BJ (cell line): ENCODE results near the gene UBXN11. TPM values are rescaled to one million over a fixed set of nuclear protein-coding genes. Genes with fewer than 3 reads are reported as not detected.
A peak's percentile ranks its signal among the peaks of the same experiment; 100 is the strongest.

Experiments
- CTCF ChIA-PET: fragments of 350-600 bp; formaldehyde crosslinking; extraction: SDS; loops from one replicate; lab custom pipeline; 2021; ENCODE audit warnings: antibody characterized with exemption, inconsistent platforms; lab: Yijun Ruan, JAX
- POLR2A ChIA-PET: fragments of 300-600 bp; sonication (Branson Sonifier 250); formaldehyde crosslinking; extraction: SDS; loops from one replicate; lab custom pipeline; 2021; ENCODE audit warnings: antibody characterized with exemption; lab: Charles Lee
- DNase-seq: peaks from one replicate; pipeline ENCODE4 v3.0.0-alpha.2; 2011; ENCODE audit warnings: low read depth
- H3K27me3 ChIP-seq: 2 replicates; pipeline ENCODE4 v1.6.0; 2011; ENCODE audit warnings: low read length; ENCODE audit not compliant: control insufficient read depth, insufficient read depth
- H3K36me3 ChIP-seq: 2 replicates; pipeline ENCODE4 v1.5.1; 2011; ENCODE audit warnings: low read length; ENCODE audit not compliant: control insufficient read depth, insufficient read depth
- H3K4me3 ChIP-seq: 2 replicates; pipeline ENCODE4 v1.5.1; 2011; ENCODE audit warnings: low read depth, mild to moderate bottlenecking, control low read depth, low read length
- CTCF ChIP-seq: IDR thresholded peaks from 2 replicates; pipeline ENCODE4 v1.5.1; 2011; ENCODE audit warnings: low read depth, mild to moderate bottlenecking, control low read depth, inconsistent platforms, low read length, moderate library complexity; ENCODE audit not compliant: insufficient read depth
- polyA plus RNA-seq: library from polyadenylated mRNA; depleted of rRNA; stranded (reverse); fragments of >200 nt; gene quantifications from 2 replicates; pipeline ENCODE4 v1.2.3, GENCODE V29; 2011

Gene UBXN11
- polyA plus RNA-seq, 1 experiment: 12.9 TPM

- ChIA-PET CTCF (interaction anchor here (0.6 to 2.0 kb wide), 3 partner anchors 43 to 53 kb away, joined by 3 to 6 read pairs (median 4); partner anchors contain the start of gene SH3BGRL3), POLR2A (no interaction called here)
- Histone ChIP-seq H3K27me3 (0 out of 2 replicates have a peak, but pooled peaks cover 3% of the 10 kb centered on the region), H3K4me3 (no peak overlapping the region), H3K36me3 (no peaks in the 10 kb centered on the region)
- no peak for DNase-seq
- no peak for TF ChIP-seq CTCF
These were observed 21.5 kb upstream of the UBXN11 start for GRCh38 chr1:26327956-26328362.

- no peak for TF ChIP-seq CTCF
- POLR2A ChIA-PET: no interaction called here
- CTCF ChIA-PET: interaction anchor here (1.0 to 2.0 kb wide), 3 partner anchors 49 to 155 kb away, joined by 3 to 6 read pairs (median 5); partner anchors contain the start of gene ZNF593
These were observed 18.1 kb upstream of the UBXN11 start for GRCh38 chr1:26324550-26324949.

GRCh38 chr1:26323382-26323781 lies 16.9 kb upstream of the UBXN11 start:
- TF ChIP-seq CTCF: no peak
- DNase-seq: no peak
- 0 out of 2 replicates have a peak, but pooled peaks cover 1% of the 10 kb centered on the region for H3K27me3 ChIP-seq
- CTCF ChIA-PET: interaction anchor here (0.7 to 4.0 kb wide), 6 partner anchors 38 to 652 kb away, joined by 3 to 67 read pairs (median 14); partner anchors contain the start of genes CEP85 and ZNF593
- H3K36me3 ChIP-seq: no peaks in the 10 kb centered on the region
- POLR2A ChIA-PET: no interaction called here
- no peak overlapping the region for H3K4me3 ChIP-seq

More at GRCh38 chr1:26324550-26324949, 18.1 kb upstream of the UBXN11 start:
- Histone ChIP-seq H3K27me3 (0 out of 2 replicates have a peak, but pooled peaks cover 1% of the 10 kb centered on the region), H3K36me3 (no peaks in the 10 kb centered on the region), H3K4me3 (no peak overlapping the region)
- no peak for DNase-seq

- 0 out of 2 replicates have a peak, but pooled peaks cover 1% of the 10 kb centered on the region for H3K27me3 ChIP-seq
- DNase-seq: no peak
- no peak for TF ChIP-seq CTCF
- POLR2A ChIA-PET: no interaction called here
- H3K4me3 ChIP-seq: no peak overlapping the region
- CTCF ChIA-PET: interaction anchor here (0.6 to 4.0 kb wide), 38 partner anchors 8 to 290 kb away, joined by 3 to 67 read pairs (median 6); partner anchors contain the start of genes CATSPER4, CEP85, SH3BGRL3 and UBXN11
- no peaks in the 10 kb centered on the region for H3K36me3 ChIP-seq
These were observed 15.6 kb upstream of the UBXN11 start for GRCh38 chr1:26322042-26322331.

- H3K4me3 ChIP-seq: no peak overlapping the region
- DNase-seq: peak; percentile 21
- ChIA-PET POLR2A (no interaction called here), CTCF (interaction anchor here (0.6 to 4.0 kb wide), 41 partner anchors 8 to 290 kb away, joined by 3 to 67 read pairs (median 6); partner anchors contain the start of genes CATSPER4, CEP85, SH3BGRL3 and UBXN11)
- peak; percentile 94 for TF ChIP-seq CTCF
- no peaks in the 10 kb centered on the region for H3K36me3 ChIP-seq
- 0 out of 2 replicates have a peak, but pooled peaks cover 1% of the 10 kb centered on the region for H3K27me3 ChIP-seq
These were observed 15.0 kb upstream of the UBXN11 start for GRCh38 chr1:26321315-26322041.
